ENCODE results near the gene P2RY11. TPM values are rescaled to one million over a fixed set of nuclear protein-coding genes. Genes with fewer than 3 reads are reported as not detected.

The P2RY11 gene
- total RNA-seq, 2 donors from 2014 or later, result 7.6 to 16.7 TPM

GRCh38 chr19:10074153-10074552 is 37.3 kb upstream of the P2RY11 start:
- Histone ChIP-seq H3K9me3 (no peaks in the 10 kb centered on the region), H3K4me1 (no peaks in the 10 kb centered on the region), H3K4me3 (no peak overlapping the region), H3K36me3 (no peaks in the 10 kb centered on the region), H3K9ac (ENCODE audit: low read depth in 2 of 2, low read length in 2 of 2) (no peak overlapping the region), H3K27ac (no peak overlapping the region), H3K27me3 (no peaks in the 10 kb centered on the region)
- no peak for TF ChIP-seq CTCF (IDR thresholded peaks at IDR 0.05)
- DNase-seq, result peak; percentile 28
- intact Hi-C loops (cut with DNase I), result no loop called here

- Histone ChIP-seq H3K9me3 (no peaks in the 10 kb centered on the region), H3K27ac (no peak overlapping the region), H3K36me3 (no peaks in the 10 kb centered on the region), H3K4me1 (no peaks in the 10 kb centered on the region), H3K4me3 (no peak overlapping the region), H3K27me3 (no peaks in the 10 kb centered on the region), H3K9ac (ENCODE audit: low read depth in 2 of 2, low read length in 2 of 2) (no peak overlapping the region)
- no peak for TF ChIP-seq CTCF (IDR thresholded peaks at IDR 0.05)
- no peak for DNase-seq
- intact Hi-C loops (cut with DNase I), result no loop called here
Measured at GRCh38 chr19:10076535-10076934, 35.0 kb upstream of the P2RY11 start.

- H3K9me3 ChIP-seq, result no peaks in the 10 kb centered on the region
- no peak overlapping the region for H3K9ac ChIP-seq (ENCODE audit: low read depth in 2 of 2, low read length in 2 of 2)
- DNase-seq, result no peak
- no peak for TF ChIP-seq CTCF (IDR thresholded peaks at IDR 0.05)
- H3K36me3 ChIP-seq, result no peaks in the 10 kb centered on the region
- intact Hi-C loops (cut with DNase I), result no loop called here
- H3K4me1 ChIP-seq, result no peaks in the 10 kb centered on the region
- no peak overlapping the region for H3K27ac ChIP-seq
- H3K4me3 ChIP-seq, result no peak overlapping the region
- no peaks in the 10 kb centered on the region for H3K27me3 ChIP-seq
Measured at GRCh38 chr19:10078329-10078728, 33.2 kb upstream of the P2RY11 start.

- no peak overlapping the region for H3K27ac ChIP-seq
- no peaks in the 10 kb centered on the region for H3K9me3 ChIP-seq
- DNase-seq, result peak; percentile 34
- no peak for TF ChIP-seq CTCF (IDR thresholded peaks at IDR 0.05)
- H3K4me1 ChIP-seq, result no peaks in the 10 kb centered on the region
- H3K4me3 ChIP-seq, result no peak overlapping the region
- no peak overlapping the region for H3K9ac ChIP-seq (ENCODE audit: low read depth in 2 of 2, low read length in 2 of 2)
- H3K36me3 ChIP-seq, result no peaks in the 10 kb centered on the region
- no peaks in the 10 kb centered on the region for H3K27me3 ChIP-seq
- intact Hi-C loops (cut with DNase I), result no loop called here
Measured at GRCh38 chr19:10079031-10079453, 32.5 kb upstream of the P2RY11 start.

- Histone ChIP-seq H3K9me3 (no peaks in the 10 kb centered on the region), H3K9ac (ENCODE audit: low read depth in 2 of 2, low read length in 2 of 2) (no peak overlapping the region), H3K27me3 (no peaks in the 10 kb centered on the region), H3K4me1 (no peaks in the 10 kb centered on the region), H3K4me3 (no peak overlapping the region), H3K36me3 (no peaks in the 10 kb centered on the region), H3K27ac (no peak overlapping the region)
- DNase-seq, result no peak
- intact Hi-C loops (cut with DNase I), result no loop called here
- no peak for TF ChIP-seq CTCF (IDR thresholded peaks at IDR 0.05)
Measured at GRCh38 chr19:10083911-10084310, 27.6 kb upstream of the P2RY11 start.

GRCh38 chr19:10084803-10085202 is 26.7 kb upstream of the P2RY11 start:
- Histone ChIP-seq H3K4me3 (no peak overlapping the region), H3K27ac (no peak overlapping the region), H3K9ac (ENCODE audit: low read depth in 2 of 2, low read length in 2 of 2) (no peak overlapping the region), H3K4me1 (no peaks in the 10 kb centered on the region), H3K36me3 (no peaks in the 10 kb centered on the region), H3K27me3 (no peaks in the 10 kb centered on the region), H3K9me3 (no peaks in the 10 kb centered on the region)
- no peak for TF ChIP-seq CTCF (IDR thresholded peaks at IDR 0.05)
- no peak for DNase-seq
- intact Hi-C loops (cut with DNase I), result no loop called here
